Colonic mucosa (tissue), 4 donors: ENCODE measurements around the gene ZNF630. TPM values are rescaled to one million over a fixed set of nuclear protein-coding genes. Genes with fewer than 3 reads are reported as not detected.

ENCODE experiments used
- DNase-seq: peaks from one replicate; pipeline ENCODE4 v3.0.0-alpha.2; 2020
- H3K27ac ChIP-seq: fragments of 200-600 bp; one replicate; pipeline ENCODE4 v1.8.0; 2021
- H3K27me3 ChIP-seq: fragments of 200-600 bp; one replicate; pipeline ENCODE4 v1.8.0; 2021
- H3K36me3 ChIP-seq: fragments of 200-600 bp; one replicate; pipeline ENCODE4 v1.8.0; 2021
- H3K4me1 ChIP-seq: fragments of 200-600 bp; one replicate; pipeline ENCODE4 v1.8.0; 2021; ENCODE audit warnings: mild to moderate bottlenecking
- H3K4me3 ChIP-seq: fragments of 200-600 bp; one replicate; pipeline ENCODE4 v1.8.0; 2021
- H3K9ac ChIP-seq, 2 donors: one replicate each; pipeline ENCODE4 v1.7.0; 2013; ENCODE audit warnings: control low read depth in 2 of 2, low read depth in 2 of 2, low read length in 2 of 2
- H3K9me3 ChIP-seq: fragments of 200-600 bp; one replicate; pipeline ENCODE4 v1.8.0; 2021
- CTCF ChIP-seq: fragments of 200-600 bp; IDR thresholded peaks from one replicate; pipeline ENCODE4 v1.8.0; 2022; ENCODE audit warnings: antibody characterized with exemption, mild to moderate bottlenecking
- intact Hi-C: fragments of 100-400 bp; cut with DNase I; formaldehyde crosslinking; loops from one replicate; pipeline ENCODE4 v1.14.1; 2022
- total RNA-seq, 2 donors: library from RNA; stranded (reverse); fragmentation: NEBNext Ultra II Directional in 1 of 2; extraction: Animal tissue kit (Norgen Biotek cat#: 25700) in 1 of 2; gene quantifications; one replicate each; pipeline ENCODE4 v1.2.1, GENCODE V29; 2021
- donor health status: healthy.
- donor health status: DM: no; HTN: no; CAD: no.
- donor health status: DM: no; HTN: no; CAD: no.

The ZNF630 gene
- total RNA-seq, 2 donors from 2014 or later = 2.6 to 2.8 TPM

DNA sequence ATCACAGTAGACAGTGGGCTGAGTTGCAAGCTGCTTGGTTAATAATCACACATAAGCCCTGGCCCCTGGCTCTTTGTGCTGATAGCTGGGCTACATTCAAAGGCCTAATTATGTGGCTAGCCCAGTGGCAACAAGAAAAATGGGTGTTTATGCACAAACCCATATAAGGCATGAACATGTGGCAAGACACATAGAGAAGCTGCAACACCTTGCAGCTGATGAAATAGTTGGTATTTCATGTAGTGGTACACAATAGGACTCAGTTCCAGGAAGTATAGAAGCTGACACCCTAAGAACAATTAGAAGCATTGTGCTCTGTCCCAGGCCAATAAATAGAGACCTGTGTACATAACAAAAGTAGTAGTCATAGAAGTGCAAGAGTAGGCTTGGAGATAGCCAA lies 14.6 kb upstream of the ZNF630 start:
- H3K4me3 ChIP-seq = no peak overlapping the region
- intact Hi-C loops = loop anchor here (10.0 kb wide), 1 partner anchor 409 kb away; no protein-coding TSS in a partner anchor
- H3K9ac ChIP-seq = no peak overlapping the region
- H3K9me3 ChIP-seq = no peaks in the 10 kb centered on the region
- no peaks in the 10 kb centered on the region for H3K4me1 ChIP-seq
- no peaks in the 10 kb centered on the region for H3K27me3 ChIP-seq
- DNase-seq = no peak
- no peaks in the 10 kb centered on the region for H3K36me3 ChIP-seq
- no peak for TF ChIP-seq CTCF
- no peak overlapping the region for H3K27ac ChIP-seq

DNA sequence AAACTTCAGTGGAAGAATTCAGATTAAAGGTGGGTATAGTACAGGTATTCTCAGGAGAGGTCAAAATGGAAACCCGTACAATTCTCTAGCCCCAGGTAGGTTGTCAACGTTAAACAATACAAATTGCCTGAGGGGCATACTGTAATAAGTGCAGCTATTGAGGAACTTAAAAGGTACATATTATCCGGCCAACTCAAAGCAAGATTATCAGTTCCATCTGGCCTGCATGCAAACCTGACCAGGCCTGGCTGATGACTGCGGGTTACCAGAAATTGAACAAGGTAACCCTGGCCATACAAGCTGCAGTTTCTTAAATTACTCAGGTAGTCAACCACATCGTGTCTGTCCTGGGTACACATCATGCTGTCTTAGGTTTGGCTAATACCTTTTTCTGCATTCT lies 12.3 kb upstream of the ZNF630 start:
- DNase-seq = no peak
- Histone ChIP-seq H3K27ac (no peak overlapping the region), H3K4me1 (no peaks in the 10 kb centered on the region), H3K9ac (no peak overlapping the region), H3K9me3 (no peaks in the 10 kb centered on the region), H3K27me3 (no peaks in the 10 kb centered on the region), H3K4me3 (no peak overlapping the region), H3K36me3 (no peaks in the 10 kb centered on the region)
- intact Hi-C loops = loop anchor here (10.0 kb wide), 1 partner anchor 411 kb away; no protein-coding TSS in a partner anchor
- TF ChIP-seq CTCF = no peak

- TF ChIP-seq CTCF = peak; percentile 55
- Histone ChIP-seq H3K4me1 (no peaks in the 10 kb centered on the region), H3K9ac (no peak overlapping the region), H3K27ac (no peak overlapping the region), H3K9me3 (no peaks in the 10 kb centered on the region), H3K27me3 (no peaks in the 10 kb centered on the region), H3K4me3 (no peak overlapping the region), H3K36me3 (no peaks in the 10 kb centered on the region)
- intact Hi-C loops = loop anchor here (10.0 kb wide), 1 partner anchor 412 kb away; no protein-coding TSS in a partner anchor
- peak; percentile 47 for DNase-seq
Measured at GRCh38 chrX:48083212-48083611, 11.8 kb upstream of the ZNF630 start.

DNA sequence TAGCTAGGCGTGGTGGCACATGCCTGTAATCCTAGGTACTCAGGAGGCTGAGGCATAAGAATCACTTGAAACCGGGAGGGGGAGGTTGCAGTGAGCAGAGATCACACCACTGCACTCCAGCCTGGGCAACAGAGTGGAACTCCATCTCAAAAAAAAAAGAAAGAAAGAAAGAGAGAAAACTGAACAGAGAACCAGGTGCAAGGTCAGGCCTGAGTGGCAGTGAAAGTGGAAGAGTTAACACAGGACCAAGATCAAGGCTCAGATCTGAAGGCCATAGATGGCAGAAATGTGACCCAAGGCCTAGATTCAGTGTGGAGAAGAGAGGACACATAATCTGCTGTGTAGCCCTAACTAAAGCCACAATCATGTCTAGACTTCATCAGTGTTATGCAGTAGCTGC lies 4.9 kb upstream of the ZNF630 start:
- Histone ChIP-seq H3K27me3 (no peaks in the 10 kb centered on the region), H3K4me1 (no peaks in the 10 kb centered on the region), H3K36me3 (no peaks in the 10 kb centered on the region), H3K9me3 (no peaks in the 10 kb centered on the region), H3K4me3 (no peak overlapping the region), H3K27ac (no peak overlapping the region), H3K9ac (no peak overlapping the region)
- no peak for TF ChIP-seq CTCF
- no peak for DNase-seq
- intact Hi-C loops = no loop called here

- no peak for TF ChIP-seq CTCF
- DNase-seq = no peak
- Histone ChIP-seq H3K36me3 (no peaks in the 10 kb centered on the region), H3K27me3 (no peaks in the 10 kb centered on the region), H3K27ac (peak overlapping the region; percentile 72), H3K9me3 (no peaks in the 10 kb centered on the region), H3K4me3 (peak overlapping the region; percentile 54), H3K9ac (no peak overlapping the region), H3K4me1 (no peaks in the 10 kb centered on the region)
- intact Hi-C loops = no loop called here
Measured at GRCh38 chrX:48071986-48072605, 656 bp upstream of the ZNF630 start.
